ENCODE data around the gene CYP2A7. TPM values are rescaled to one million over a fixed set of nuclear protein-coding genes. Genes with fewer than 3 reads are reported as not detected.
"Not testable (repeated sequence)": the region's sequence is repeated elsewhere in the genome, so short reads cannot be mapped to it uniquely, and the experiment has no call there.

Gene CYP2A7
- polyA plus RNA-seq, 2 donors: 0.20 TPM; not detected in 1

DNA sequence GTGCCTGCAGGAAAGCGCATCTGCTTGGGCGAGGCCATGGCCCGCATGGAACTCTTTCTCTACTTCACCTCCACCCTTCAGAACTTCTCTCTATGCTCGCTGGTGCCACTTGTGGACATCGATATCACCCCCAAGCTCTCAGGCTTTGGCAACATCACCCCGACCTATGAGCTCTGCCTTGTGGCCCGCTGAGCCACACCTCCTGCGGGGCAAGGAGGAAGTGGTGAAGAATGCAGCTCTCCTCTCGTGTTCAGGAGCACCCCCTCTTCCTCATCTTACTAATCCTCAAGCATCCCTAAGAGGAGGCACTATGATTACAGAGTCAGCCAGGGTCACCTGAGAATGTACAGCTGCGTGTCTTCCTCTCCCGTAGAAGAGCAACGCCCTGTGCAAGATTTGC lies 17.9 kb upstream of the CYP2A7 start:
- not testable (repeated sequence) for H3K4me3 ChIP-seq (ENCODE audit: low read depth in 1 of 2, low read length in 2 of 2); H3K27me3 ChIP-seq (ENCODE audit: control insufficient read depth in 1 of 2, insufficient read depth in 2 of 2, low read length in 2 of 2); H3K27ac ChIP-seq (ENCODE audit: low read depth in 2 of 2, low read length in 1 of 2); H3K9me3 ChIP-seq (ENCODE audit: control insufficient read depth in 2 of 2, insufficient read depth in 1 of 2, low read depth in 1 of 2, low read length in 1 of 2); H3K36me3 ChIP-seq (ENCODE audit: control insufficient read depth in 2 of 2, insufficient read depth in 2 of 2, low read length in 1 of 2); H3K4me1 ChIP-seq (ENCODE audit: control insufficient read depth in 2 of 2, insufficient read depth in 2 of 2, low read length in 1 of 2)
- WGBS, 2 donors: 71 to 77% methylated on average over 12 of the region's 12 CpGs

DNA sequence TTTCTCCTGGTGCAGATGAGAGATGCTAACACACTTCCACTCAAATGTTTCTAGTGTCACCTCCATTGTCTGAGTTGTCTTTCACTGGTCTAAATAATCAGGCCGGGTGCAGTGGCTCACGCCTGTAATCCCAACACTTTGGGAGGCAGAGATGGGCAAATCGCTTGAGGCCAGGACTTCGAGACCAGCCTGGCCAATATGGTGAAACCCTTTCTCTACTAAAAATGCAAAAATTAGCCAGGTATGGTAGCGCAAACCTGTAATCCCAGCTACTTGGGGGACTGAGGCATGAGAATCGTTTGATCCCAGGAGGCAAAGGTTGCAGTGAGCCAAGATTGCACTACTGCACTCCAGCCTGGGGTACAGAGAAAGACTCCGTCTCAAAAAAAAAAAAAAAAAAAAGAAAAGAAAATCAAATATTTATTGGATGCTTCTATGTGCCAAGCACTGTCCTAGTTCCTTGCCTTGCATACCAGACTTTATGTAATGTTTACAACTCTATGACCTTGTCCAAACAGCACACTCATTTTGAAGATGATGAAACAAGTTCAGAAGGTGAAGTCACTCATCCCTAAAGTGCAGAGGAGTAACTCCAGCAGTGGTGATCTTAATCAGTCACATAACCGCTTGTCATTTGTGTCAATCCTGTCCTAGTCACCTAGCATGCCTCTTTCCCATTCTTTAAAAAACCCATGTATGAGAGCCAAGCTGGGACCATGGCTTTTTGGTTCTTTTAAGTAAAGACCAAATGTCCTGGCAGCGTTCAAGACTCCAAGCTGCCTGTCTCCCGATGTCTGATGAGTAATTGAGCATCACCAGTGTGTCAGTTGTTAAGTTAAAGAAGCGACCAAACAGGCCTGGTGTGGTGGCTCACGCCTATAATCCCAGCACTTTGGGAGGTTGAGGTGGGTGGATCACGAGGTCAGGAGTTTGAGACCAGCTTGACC lies 15.1 kb upstream of the CYP2A7 start:
- whole genome bisulfite sequencing, 2 donors: 78 to 81% methylated on average over 13 of the region's 13 CpGs
- not testable (repeated sequence) for H3K4me3 ChIP-seq (ENCODE audit: low read depth in 1 of 2, low read length in 2 of 2); H3K36me3 ChIP-seq (ENCODE audit: control insufficient read depth in 2 of 2, insufficient read depth in 2 of 2, low read length in 1 of 2); H3K4me1 ChIP-seq (ENCODE audit: control insufficient read depth in 2 of 2, insufficient read depth in 2 of 2, low read length in 1 of 2); H3K27me3 ChIP-seq (ENCODE audit: control insufficient read depth in 1 of 2, insufficient read depth in 2 of 2, low read length in 2 of 2); H3K9me3 ChIP-seq (ENCODE audit: control insufficient read depth in 2 of 2, insufficient read depth in 1 of 2, low read depth in 1 of 2, low read length in 1 of 2); H3K27ac ChIP-seq (ENCODE audit: low read depth in 2 of 2, low read length in 1 of 2)

DNA sequence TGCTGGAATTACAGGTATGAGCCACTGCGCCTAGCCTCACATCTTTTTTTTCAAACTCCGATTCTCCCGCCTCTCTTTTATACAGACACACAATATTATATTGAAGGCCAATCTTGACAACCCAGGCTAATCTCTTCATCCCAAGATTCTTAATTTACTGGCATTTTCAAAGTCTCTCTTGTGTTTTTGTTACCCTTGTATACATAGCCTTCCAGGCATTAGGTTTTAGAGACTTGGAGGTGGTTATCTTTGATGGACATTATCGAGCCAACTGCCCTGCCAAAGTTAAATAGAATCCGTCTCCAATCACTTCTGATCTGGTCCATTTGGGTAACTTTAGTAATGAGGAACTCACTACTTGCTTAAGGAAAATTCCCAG lies 14.4 kb upstream of the CYP2A7 start:
- H3K27me3 ChIP-seq (ENCODE audit: control insufficient read depth in 1 of 2, insufficient read depth in 2 of 2, low read length in 2 of 2): no peaks in the 10 kb centered on the region

DNA sequence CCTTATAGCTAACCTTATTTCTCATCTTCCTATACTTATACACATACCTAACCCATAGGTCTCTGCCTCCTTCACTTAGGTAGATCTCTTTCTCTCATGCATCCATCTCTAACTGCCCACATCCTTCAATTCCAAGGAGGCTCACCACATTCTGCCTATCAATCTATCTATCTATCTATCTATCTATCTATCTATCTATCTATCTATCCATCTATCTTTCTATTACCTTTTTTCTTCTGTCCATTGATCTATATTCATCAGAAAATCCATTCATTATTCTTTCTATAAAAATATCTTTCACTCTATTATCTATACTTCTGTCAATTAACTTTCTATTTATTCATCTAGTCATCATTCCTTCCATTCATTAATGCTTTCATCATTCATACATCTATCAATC lies 11.1 kb upstream of the CYP2A7 start:
- Histone ChIP-seq H3K4me3 (ENCODE audit: low read depth in 1 of 2, low read length in 2 of 2) (no peak overlapping the region), H3K27me3 (ENCODE audit: control insufficient read depth in 1 of 2, insufficient read depth in 2 of 2, low read length in 2 of 2) (no peaks in the 10 kb centered on the region), H3K9me3 (ENCODE audit: control insufficient read depth in 2 of 2, insufficient read depth in 1 of 2, low read depth in 1 of 2, low read length in 1 of 2) (no peaks in the 10 kb centered on the region), H3K36me3 (ENCODE audit: control insufficient read depth in 2 of 2, insufficient read depth in 2 of 2, low read length in 1 of 2) (no peaks in the 10 kb centered on the region), H3K4me1 (ENCODE audit: control insufficient read depth in 2 of 2, insufficient read depth in 2 of 2, low read length in 1 of 2) (no peaks in the 10 kb centered on the region), H3K27ac (ENCODE audit: low read depth in 2 of 2, low read length in 1 of 2) (no peak overlapping the region)

More for the DNA sequence above, 14.4 kb upstream of the CYP2A7 start:
- H3K9me3 ChIP-seq (ENCODE audit: control insufficient read depth in 2 of 2, insufficient read depth in 1 of 2, low read depth in 1 of 2, low read length in 1 of 2): no peaks in the 10 kb centered on the region
- H3K36me3 ChIP-seq (ENCODE audit: control insufficient read depth in 2 of 2, insufficient read depth in 2 of 2, low read length in 1 of 2): no peaks in the 10 kb centered on the region
- H3K4me1 ChIP-seq (ENCODE audit: control insufficient read depth in 2 of 2, insufficient read depth in 2 of 2, low read length in 1 of 2): no peaks in the 10 kb centered on the region
- 93 to 94% methylated on average over 5 of the region's 5 CpGs for WGBS, 2 donors
- no peak overlapping the region for H3K4me3 ChIP-seq (ENCODE audit: low read depth in 1 of 2, low read length in 2 of 2)
- no peak overlapping the region for H3K27ac ChIP-seq (ENCODE audit: low read depth in 2 of 2, low read length in 1 of 2)

DNA sequence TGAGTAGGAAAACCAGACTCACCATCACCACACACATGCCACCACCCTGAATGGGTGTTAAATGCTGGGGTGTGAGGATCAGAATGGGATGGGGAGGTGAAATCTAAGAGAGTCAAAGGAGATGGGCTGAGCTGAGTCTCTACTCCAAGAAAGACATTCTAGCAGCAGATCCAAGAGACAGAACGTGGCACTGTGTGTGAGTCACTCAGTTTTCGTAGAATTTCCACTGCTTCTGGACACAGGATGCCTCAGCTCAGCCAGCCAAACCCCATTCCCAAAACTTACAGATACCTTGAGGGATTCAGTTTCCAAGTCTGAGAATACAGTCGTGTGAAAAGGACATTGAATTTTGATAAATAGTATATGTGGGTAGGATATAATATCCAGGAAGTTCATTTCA lies 7.3 kb upstream of the CYP2A7 start:
- Histone ChIP-seq H3K9me3 (ENCODE audit: control insufficient read depth in 2 of 2, insufficient read depth in 1 of 2, low read depth in 1 of 2, low read length in 1 of 2) (no peaks in the 10 kb centered on the region), H3K36me3 (ENCODE audit: control insufficient read depth in 2 of 2, insufficient read depth in 2 of 2, low read length in 1 of 2) (no peaks in the 10 kb centered on the region), H3K27ac (ENCODE audit: low read depth in 2 of 2, low read length in 1 of 2) (peak overlapping the region in 1 of 2 donors; percentile 24), H3K27me3 (ENCODE audit: control insufficient read depth in 1 of 2, insufficient read depth in 2 of 2, low read length in 2 of 2) (no peaks in the 10 kb centered on the region), H3K4me3 (ENCODE audit: low read depth in 1 of 2, low read length in 2 of 2) (no peak overlapping the region), H3K4me1 (ENCODE audit: control insufficient read depth in 2 of 2, insufficient read depth in 2 of 2, low read length in 1 of 2) (no peaks in the 10 kb centered on the region)
- 32 to 53% methylated on average over 3 of the region's 3 CpGs for WGBS, 2 donors

DNA sequence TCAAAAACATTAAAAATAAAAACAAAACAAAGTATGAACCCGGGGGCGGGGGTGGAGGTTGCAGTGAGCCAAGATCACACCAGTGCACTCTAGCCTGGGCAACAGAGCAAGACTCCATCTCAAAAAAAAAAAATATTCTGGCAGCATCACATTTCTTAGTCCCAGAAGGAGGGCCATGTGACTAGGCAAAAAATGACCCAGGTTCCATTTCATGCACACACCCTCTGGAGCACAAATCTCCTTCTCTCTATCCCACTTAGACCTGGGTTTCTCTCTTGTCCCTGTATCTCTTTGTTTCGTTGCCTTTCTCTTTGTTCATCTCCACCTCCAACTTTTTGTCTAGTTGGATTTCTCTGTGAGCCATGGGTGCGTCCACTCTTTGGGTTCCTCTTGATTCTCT lies 6.2 kb upstream of the CYP2A7 start:
- Histone ChIP-seq H3K27ac (ENCODE audit: low read depth in 2 of 2, low read length in 1 of 2) (no peak overlapping the region), H3K4me1 (ENCODE audit: control insufficient read depth in 2 of 2, insufficient read depth in 2 of 2, low read length in 1 of 2) (no peaks in the 10 kb centered on the region), H3K9me3 (ENCODE audit: control insufficient read depth in 2 of 2, insufficient read depth in 1 of 2, low read depth in 1 of 2, low read length in 1 of 2) (no peaks in the 10 kb centered on the region), H3K36me3 (ENCODE audit: control insufficient read depth in 2 of 2, insufficient read depth in 2 of 2, low read length in 1 of 2) (no peaks in the 10 kb centered on the region), H3K4me3 (ENCODE audit: low read depth in 1 of 2, low read length in 2 of 2) (no peak overlapping the region), H3K27me3 (ENCODE audit: control insufficient read depth in 1 of 2, insufficient read depth in 2 of 2, low read length in 2 of 2) (no peaks in the 10 kb centered on the region)
- 86 to 92% methylated on average over 4 of the region's 4 CpGs for WGBS, 2 donors

DNA sequence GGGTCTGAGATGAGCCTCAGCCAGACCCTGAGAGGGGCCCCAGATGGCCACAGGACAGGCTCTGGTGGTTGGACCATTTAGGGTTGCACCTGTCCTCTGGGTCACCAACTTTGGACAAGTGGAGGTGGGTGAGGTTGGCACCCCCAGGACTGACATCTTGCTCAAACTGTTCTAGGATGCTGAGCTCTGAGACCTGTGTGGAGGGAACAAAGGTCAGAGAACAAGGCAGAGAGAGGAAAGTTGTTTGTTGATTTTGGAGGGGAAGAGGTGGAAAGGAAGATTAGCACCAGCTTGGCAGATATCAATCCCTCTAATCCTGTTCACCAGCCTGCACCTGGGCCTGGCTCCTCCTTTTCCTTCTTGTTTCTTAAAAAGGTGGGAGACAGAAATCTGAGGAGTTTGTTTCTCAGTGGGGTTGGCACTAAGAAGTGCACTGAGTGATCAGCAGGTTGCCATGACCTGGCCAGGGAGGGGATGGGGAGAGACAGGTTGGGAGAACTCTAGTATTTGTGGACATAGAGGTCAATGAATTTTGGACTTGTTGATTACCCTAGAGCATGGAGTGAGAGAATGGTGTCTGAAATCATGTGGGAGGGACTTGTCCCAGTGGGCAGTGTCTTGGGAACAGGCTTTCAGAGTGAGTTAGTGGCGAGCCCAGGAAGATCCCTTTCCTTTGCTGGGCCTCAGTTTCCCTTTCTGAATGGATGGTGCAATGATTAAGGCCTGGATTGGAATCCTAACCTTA lies 2.3 kb upstream of the CYP2A7 start:
- not testable (repeated sequence) for H3K9me3 ChIP-seq (ENCODE audit: control insufficient read depth in 2 of 2, insufficient read depth in 1 of 2, low read depth in 1 of 2, low read length in 1 of 2); H3K27me3 ChIP-seq (ENCODE audit: control insufficient read depth in 1 of 2, insufficient read depth in 2 of 2, low read length in 2 of 2); H3K36me3 ChIP-seq (ENCODE audit: control insufficient read depth in 2 of 2, insufficient read depth in 2 of 2, low read length in 1 of 2); H3K27ac ChIP-seq (ENCODE audit: low read depth in 2 of 2, low read length in 1 of 2); H3K4me1 ChIP-seq (ENCODE audit: control insufficient read depth in 2 of 2, insufficient read depth in 2 of 2, low read length in 1 of 2); H3K4me3 ChIP-seq (ENCODE audit: low read depth in 1 of 2, low read length in 2 of 2)
- WGBS, 2 donors: no CpG with 5 or more reads among the region's 1 CpG

DNA sequence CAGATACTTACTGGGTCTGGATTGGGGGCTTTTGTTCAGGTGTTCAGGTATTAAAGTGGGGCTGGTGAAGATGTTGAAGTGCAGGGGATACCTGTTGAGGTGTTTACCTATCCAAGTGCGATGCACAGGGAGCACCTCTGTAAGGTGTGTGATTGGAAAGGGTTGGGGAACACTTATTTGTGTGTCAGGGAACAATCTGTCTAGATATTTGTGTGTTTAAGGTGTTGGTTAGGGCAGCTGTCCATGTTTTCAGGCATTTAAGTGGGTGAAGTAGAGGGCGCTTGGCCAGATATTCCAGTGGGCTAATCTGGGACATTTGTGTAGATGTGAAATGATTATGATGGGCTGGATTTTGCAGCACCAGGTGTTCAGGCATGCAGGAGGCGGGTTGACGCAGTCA lies 2.7 kb downstream of the CYP2A7 start:
- H3K27me3 ChIP-seq (ENCODE audit: control insufficient read depth in 1 of 2, insufficient read depth in 2 of 2, low read length in 2 of 2); H3K9me3 ChIP-seq (ENCODE audit: control insufficient read depth in 2 of 2, insufficient read depth in 1 of 2, low read depth in 1 of 2, low read length in 1 of 2); H3K4me3 ChIP-seq (ENCODE audit: low read depth in 1 of 2, low read length in 2 of 2); H3K4me1 ChIP-seq (ENCODE audit: control insufficient read depth in 2 of 2, insufficient read depth in 2 of 2, low read length in 1 of 2); H3K36me3 ChIP-seq (ENCODE audit: control insufficient read depth in 2 of 2, insufficient read depth in 2 of 2, low read length in 1 of 2); H3K27ac ChIP-seq (ENCODE audit: low read depth in 2 of 2, low read length in 1 of 2): not testable (repeated sequence)
- 69 to 87% methylated on average over 4 of the region's 4 CpGs for WGBS, 2 donors

DNA sequence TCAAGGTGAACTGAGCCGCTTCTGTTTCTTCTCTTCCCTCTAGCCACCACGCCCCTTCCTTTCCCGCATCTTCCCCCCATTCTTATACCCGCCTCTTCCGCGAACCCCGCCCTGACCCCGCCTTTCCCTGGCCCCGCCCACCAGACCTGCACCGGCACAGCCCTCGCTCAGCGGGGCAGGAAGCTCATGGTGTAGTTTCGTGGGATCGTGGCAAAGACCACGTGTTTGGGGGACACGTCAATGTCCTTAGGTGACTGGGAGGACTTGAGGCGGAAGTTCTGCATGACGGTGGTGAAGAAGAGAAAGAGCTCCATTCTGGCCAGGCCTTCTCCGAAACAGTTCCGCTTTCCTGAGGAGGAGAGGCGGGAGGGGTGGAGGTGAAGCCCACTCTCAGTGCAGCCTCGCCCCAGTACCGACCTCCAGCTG lies 6.5 kb downstream of the CYP2A7 start:
- WGBS, 2 donors: 9 to 17% methylated on average over 15 to 19 of the region's 23 CpGs
- not testable (repeated sequence) for H3K27ac ChIP-seq (ENCODE audit: low read depth in 2 of 2, low read length in 1 of 2); H3K27me3 ChIP-seq (ENCODE audit: control insufficient read depth in 1 of 2, insufficient read depth in 2 of 2, low read length in 2 of 2); H3K9me3 ChIP-seq (ENCODE audit: control insufficient read depth in 2 of 2, insufficient read depth in 1 of 2, low read depth in 1 of 2, low read length in 1 of 2); H3K36me3 ChIP-seq (ENCODE audit: control insufficient read depth in 2 of 2, insufficient read depth in 2 of 2, low read length in 1 of 2); H3K4me3 ChIP-seq (ENCODE audit: low read depth in 1 of 2, low read length in 2 of 2); H3K4me1 ChIP-seq (ENCODE audit: control insufficient read depth in 2 of 2, insufficient read depth in 2 of 2, low read length in 1 of 2)

DNA sequence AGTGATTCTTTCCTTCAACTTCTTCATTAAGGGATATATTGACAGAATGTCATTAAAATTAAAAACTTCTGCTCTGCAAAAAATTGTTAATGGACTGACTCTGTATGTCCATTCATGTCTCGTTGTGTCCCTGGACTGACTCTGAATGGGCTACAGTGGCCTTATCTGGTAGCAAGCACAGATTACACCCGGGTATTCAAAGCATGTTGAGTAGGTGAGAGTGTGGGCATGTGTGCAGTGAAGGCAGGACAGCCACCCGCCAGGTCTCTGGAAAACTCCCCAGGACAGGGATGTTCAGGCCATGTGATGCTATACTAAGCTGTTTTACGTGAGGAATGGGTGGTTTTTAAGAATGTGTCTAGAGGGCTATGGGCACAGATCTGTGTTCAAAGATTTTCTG lies 7.2 kb downstream of the CYP2A7 start:
- 73 to 78% methylated on average over 1 to 2 of the region's 4 CpGs for WGBS, 2 donors
- not testable (repeated sequence) for H3K27me3 ChIP-seq (ENCODE audit: control insufficient read depth in 1 of 2, insufficient read depth in 2 of 2, low read length in 2 of 2); H3K4me1 ChIP-seq (ENCODE audit: control insufficient read depth in 2 of 2, insufficient read depth in 2 of 2, low read length in 1 of 2)

More for the DNA sequence above, 7.2 kb downstream of the CYP2A7 start:
- H3K4me3 ChIP-seq (ENCODE audit: low read depth in 1 of 2, low read length in 2 of 2); H3K27ac ChIP-seq (ENCODE audit: low read depth in 2 of 2, low read length in 1 of 2); H3K36me3 ChIP-seq (ENCODE audit: control insufficient read depth in 2 of 2, insufficient read depth in 2 of 2, low read length in 1 of 2); H3K9me3 ChIP-seq (ENCODE audit: control insufficient read depth in 2 of 2, insufficient read depth in 1 of 2, low read depth in 1 of 2, low read length in 1 of 2): not testable (repeated sequence)
